WTC11 (cell line): Measurements from ENCODE around the gene CD84. TPM values are rescaled to one million over a fixed set of nuclear protein-coding genes. Genes with fewer than 3 reads are reported as not detected.

Experiments used
- ATAC-seq: fragments of 200-7000 bp; cut with Tn5 transposase; 2 replicates; pipeline ENCODE4 v1.10.0; 2021; ENCODE audit warnings: mild to moderate bottlenecking, moderate library complexity
- CTCF ChIA-PET: fragments of 300-600 bp; sonication (Branson Sonifier 250); formaldehyde crosslinking; loops from one replicate; lab custom pipeline; 2021; ENCODE audit warnings: antibody characterized with exemption; lab: Charles Lee
- POLR2A ChIA-PET: fragments of 350-600 bp; sonication (Branson Sonifier 250); formaldehyde crosslinking; loops from one replicate; lab custom pipeline; 2021; ENCODE audit warnings: antibody characterized with exemption; lab: Charles Lee
- DNase-seq: peaks from one replicate; pipeline ENCODE4 v3.0.0; 2021; ENCODE audit warnings: low spot score
- H3K27ac Mint-ChIP-seq: 2 replicates; pipeline ENCODE4 v1.8.0; 2021; ENCODE audit warnings: mixed read lengths
- H3K27me3 Mint-ChIP-seq: 2 replicates; pipeline ENCODE4 v1.8.0; 2021; ENCODE audit warnings: low read depth, mild to moderate bottlenecking, moderate library complexity, mixed read lengths
- H3K36me3 Mint-ChIP-seq: 2 replicates; pipeline ENCODE4 v1.8.0; 2021; ENCODE audit warnings: mixed read lengths
- H3K4me1 Mint-ChIP-seq: 2 replicates; pipeline ENCODE4 v1.8.0; 2022; ENCODE audit warnings: mixed read lengths
- H3K4me3 Mint-ChIP-seq: 2 replicates; pipeline ENCODE4 v1.8.0; 2021; ENCODE audit warnings: mild to moderate bottlenecking, moderate library complexity, mixed read lengths
- H3K9me3 Mint-ChIP-seq: 2 replicates; pipeline ENCODE4 v1.8.0; 2021; ENCODE audit warnings: mixed read lengths
- ATF1 ChIP-seq: sonication (generic); formaldehyde crosslinking; IDR thresholded peaks from 2 replicates; pipeline ENCODE4 v1.8.1; 2023; ENCODE audit warnings: mild to moderate bottlenecking, moderate library complexity, missing genetic modification reagents
- CBFB ChIP-seq: sonication (generic); formaldehyde crosslinking; IDR thresholded peaks from 2 replicates; pipeline ENCODE4 v1.8.1; 2022; ENCODE audit warnings: mild to moderate bottlenecking, low read depth, missing genetic modification reagents
- ETV6 ChIP-seq: sonication (generic); formaldehyde crosslinking; IDR thresholded peaks from 2 replicates; pipeline ENCODE4 v1.8.1; 2022; ENCODE audit warnings: mild to moderate bottlenecking, missing genetic modification reagents
- GTF2I ChIP-seq: fragments of 250-450 bp; sonication (Bioruptor Pico); conservative IDR thresholded peaks from 2 replicates; pipeline ENCODE4 v1.4.0; 2021; ENCODE audit warnings: mild to moderate bottlenecking
- JAZF1 ChIP-seq: fragments of 250-450 bp; sonication (Bioruptor Pico); IDR thresholded peaks from 2 replicates; pipeline ENCODE4 v1.9.0; 2021; ENCODE audit warnings: moderate library complexity, mild to moderate bottlenecking, inconsistent platforms
- KAT7 ChIP-seq: sonication (generic); formaldehyde crosslinking; IDR thresholded peaks from 2 replicates; pipeline ENCODE4 v1.8.1; 2023; ENCODE audit warnings: missing genetic modification reagents, mild to moderate bottlenecking, borderline replicate concordance
- MYBL2 ChIP-seq: sonication (generic); formaldehyde crosslinking; IDR thresholded peaks from 2 replicates; pipeline ENCODE4 v1.8.1; 2023; ENCODE audit warnings: mild to moderate bottlenecking, moderate library complexity, missing genetic modification reagents
- NR1H2 ChIP-seq: sonication (generic); formaldehyde crosslinking; IDR thresholded peaks from 2 replicates; pipeline ENCODE4 v1.9.0; 2021; ENCODE audit warnings: mild to moderate bottlenecking, moderate library complexity, missing genetic modification reagents
- NR3C1 ChIP-seq: sonication (generic); formaldehyde crosslinking; conservative IDR thresholded peaks from 2 replicates; pipeline ENCODE4 v1.8.1; 2023; ENCODE audit warnings: low read depth, mild to moderate bottlenecking, missing genetic modification reagents
- PRDM15 ChIP-seq: sonication (generic); formaldehyde crosslinking; IDR thresholded peaks from 2 replicates; pipeline ENCODE4 v1.8.0; 2022; ENCODE audit warnings: missing genetic modification reagents
- PRRX2 ChIP-seq: fragments of 250-450 bp; sonication (Bioruptor Pico); IDR thresholded peaks from 2 replicates; pipeline ENCODE4 v1.8.0; 2021; ENCODE audit warnings: mild to moderate bottlenecking
- SOX15 ChIP-seq: fragments of 250-450 bp; sonication (Bioruptor Pico); IDR thresholded peaks from 2 replicates; pipeline ENCODE4 v1.9.0; 2021; ENCODE audit warnings: mild to moderate bottlenecking
- SP1 ChIP-seq: sonication (generic); formaldehyde crosslinking; conservative IDR thresholded peaks from 2 replicates; pipeline ENCODE4 v1.8.1; 2022; ENCODE audit warnings: missing genetic modification reagents
- TEAD1 ChIP-seq: sonication (generic); formaldehyde crosslinking; IDR thresholded peaks from 2 replicates; pipeline ENCODE4 v1.8.0; 2022; ENCODE audit warnings: mild to moderate bottlenecking, missing genetic modification reagents
- ZNF423 ChIP-seq: fragments of 250-450 bp; sonication (Bioruptor Pico); IDR thresholded peaks from 2 replicates; pipeline ENCODE4 v2.1.2; 2022; ENCODE audit warnings: mild to moderate bottlenecking, moderate library complexity
- total RNA-seq: library from RNA; stranded (reverse); gene quantifications from 3 replicates; pipeline ENCODE4 v1.2.3, GENCODE V29; 2021
- TF ChIP-seq, protein P1 (sequence below): sonication (generic); formaldehyde crosslinking; IDR thresholded peaks from 2 replicates; pipeline ENCODE4 v1.8.0; 2023; ENCODE audit warnings: mild to moderate bottlenecking, missing genetic modification reagents
- TF ChIP-seq, protein P2 (sequence below): sonication (generic); formaldehyde crosslinking; IDR thresholded peaks from 2 replicates; pipeline ENCODE4 v1.8.0; 2023; ENCODE audit warnings: missing genetic modification reagents
- TF ChIP-seq, protein P3 (sequence below): sonication (generic); formaldehyde crosslinking; IDR thresholded peaks from 2 replicates; pipeline ENCODE4 v1.8.1; 2023; ENCODE audit warnings: mild to moderate bottlenecking, missing genetic modification reagents, borderline replicate concordance
- TF ChIP-seq, protein P4 (sequence below): sonication (generic); formaldehyde crosslinking; conservative IDR thresholded peaks from 2 replicates; pipeline ENCODE4 v1.8.1; 2022; ENCODE audit warnings: mild to moderate bottlenecking, missing genetic modification reagents
- TF ChIP-seq, protein P5 (sequence below): sonication (generic); formaldehyde crosslinking; IDR thresholded peaks from 2 replicates; pipeline ENCODE4 v1.8.1; 2022; ENCODE audit warnings: missing genetic modification reagents, borderline replicate concordance
- TF ChIP-seq, protein P6 (sequence below): sonication (generic); formaldehyde crosslinking; IDR thresholded peaks from 2 replicates; pipeline ENCODE4 v1.8.1; 2023; ENCODE audit warnings: mild to moderate bottlenecking, missing genetic modification reagents, moderate library complexity

The CD84 gene
- total RNA-seq, 1 experiment from 2014 or later: 0.17 TPM

DNA sequence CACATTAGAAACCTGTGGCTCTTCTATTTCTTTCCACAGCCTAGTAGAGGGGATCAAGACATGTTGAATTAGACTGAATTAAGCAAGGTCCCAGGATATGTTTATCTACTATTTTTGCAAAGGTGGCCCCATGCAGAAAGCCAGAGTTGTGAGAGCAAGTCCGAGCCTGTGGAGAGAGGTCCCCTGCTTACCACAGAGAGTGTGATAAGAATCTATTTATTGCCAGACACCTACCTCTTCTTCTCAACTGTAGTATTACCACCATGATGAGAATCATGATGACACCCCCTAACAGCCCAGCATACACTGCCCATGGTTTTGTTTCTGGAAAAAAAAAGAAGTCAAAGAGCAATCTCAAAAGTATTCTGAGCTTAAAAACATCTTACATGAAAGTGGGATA lies 44.6 kb upstream of the CD84 start (continued):
- TF ChIP-seq GTF2I (CRISPR knock-in tag): no peak
- TF ChIP-seq KAT7 (CRISPR knock-in tag): no peak
- TF ChIP-seq JAZF1 (CRISPR knock-in tag): no peak
- TF ChIP-seq, all 79 proteins: peak for 0

DNA sequence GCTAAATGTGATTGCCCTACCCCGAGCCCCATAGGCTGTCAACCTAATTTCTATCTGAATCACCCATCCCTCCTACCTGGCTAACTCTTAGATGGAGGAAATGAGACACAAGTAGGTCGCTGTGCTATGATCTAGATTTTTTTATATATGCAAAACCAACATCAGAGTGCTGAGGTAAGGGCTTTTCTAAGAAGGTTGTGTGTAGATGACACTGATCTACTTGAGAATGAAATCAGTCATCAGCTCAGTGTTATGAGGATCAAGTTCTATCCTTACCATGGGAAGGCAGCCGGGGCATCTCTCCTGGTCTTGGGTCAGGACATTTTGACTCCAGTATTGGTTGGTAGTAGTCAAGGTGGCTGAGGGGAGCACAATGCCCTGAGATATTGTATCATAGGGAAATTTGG lies 43.9 kb upstream of the CD84 start:
- no peaks in the 10 kb centered on the region; the same call in 1 of the 2 replicates for H3K27me3 Mint-ChIP-seq
- H3K36me3 Mint-ChIP-seq: peaks cover 7% of the 10 kb centered on the region
- DNase-seq (no peak), ATAC-seq (no peak)
- H3K4me3 Mint-ChIP-seq: no peak overlapping the region
- H3K27ac Mint-ChIP-seq: no peak overlapping the region
- ChIA-PET POLR2A (no interaction called here), CTCF (no interaction called here)
- TF ChIP-seq, protein P1, sequence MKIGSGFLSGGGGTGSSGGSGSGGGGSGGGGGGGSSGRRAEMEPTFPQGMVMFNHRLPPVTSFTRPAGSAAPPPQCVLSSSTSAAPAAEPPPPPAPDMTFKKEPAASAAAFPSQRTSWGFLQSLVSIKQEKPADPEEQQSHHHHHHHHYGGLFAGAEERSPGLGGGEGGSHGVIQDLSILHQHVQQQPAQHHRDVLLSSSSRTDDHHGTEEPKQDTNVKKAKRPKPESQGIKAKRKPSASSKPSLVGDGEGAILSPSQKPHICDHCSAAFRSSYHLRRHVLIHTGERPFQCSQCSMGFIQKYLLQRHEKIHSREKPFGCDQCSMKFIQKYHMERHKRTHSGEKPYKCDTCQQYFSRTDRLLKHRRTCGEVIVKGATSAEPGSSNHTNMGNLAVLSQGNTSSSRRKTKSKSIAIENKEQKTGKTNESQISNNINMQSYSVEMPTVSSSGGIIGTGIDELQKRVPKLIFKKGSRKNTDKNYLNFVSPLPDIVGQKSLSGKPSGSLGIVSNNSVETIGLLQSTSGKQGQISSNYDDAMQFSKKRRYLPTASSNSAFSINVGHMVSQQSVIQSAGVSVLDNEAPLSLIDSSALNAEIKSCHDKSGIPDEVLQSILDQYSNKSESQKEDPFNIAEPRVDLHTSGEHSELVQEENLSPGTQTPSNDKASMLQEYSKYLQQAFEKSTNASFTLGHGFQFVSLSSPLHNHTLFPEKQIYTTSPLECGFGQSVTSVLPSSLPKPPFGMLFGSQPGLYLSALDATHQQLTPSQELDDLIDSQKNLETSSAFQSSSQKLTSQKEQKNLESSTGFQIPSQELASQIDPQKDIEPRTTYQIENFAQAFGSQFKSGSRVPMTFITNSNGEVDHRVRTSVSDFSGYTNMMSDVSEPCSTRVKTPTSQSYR (CRISPR knock-in tag): no peak
- TF ChIP-seq SOX15 (CRISPR knock-in tag) (no peak), KAT7 (CRISPR knock-in tag) (no peak), TEAD1 (CRISPR knock-in tag) (no peak), MYBL2 (no peak), NR3C1 (no peak), PRDM15 (CRISPR knock-in tag) (no peak), CBFB (no peak), NR1H2 (CRISPR knock-in tag) (no peak), PRRX2 (no peak), ZNF423 (CRISPR knock-in tag) (no peak), ETV6 (no peak), SP1 (CRISPR knock-in tag) (no peak), ATF1 (no peak)
- TF ChIP-seq, protein P2, sequence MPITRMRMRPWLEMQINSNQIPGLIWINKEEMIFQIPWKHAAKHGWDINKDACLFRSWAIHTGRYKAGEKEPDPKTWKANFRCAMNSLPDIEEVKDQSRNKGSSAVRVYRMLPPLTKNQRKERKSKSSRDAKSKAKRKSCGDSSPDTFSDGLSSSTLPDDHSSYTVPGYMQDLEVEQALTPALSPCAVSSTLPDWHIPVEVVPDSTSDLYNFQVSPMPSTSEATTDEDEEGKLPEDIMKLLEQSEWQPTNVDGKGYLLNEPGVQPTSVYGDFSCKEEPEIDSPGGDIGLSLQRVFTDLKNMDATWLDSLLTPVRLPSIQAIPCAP (CRISPR knock-in tag): no peak
- TF ChIP-seq, protein P3, sequence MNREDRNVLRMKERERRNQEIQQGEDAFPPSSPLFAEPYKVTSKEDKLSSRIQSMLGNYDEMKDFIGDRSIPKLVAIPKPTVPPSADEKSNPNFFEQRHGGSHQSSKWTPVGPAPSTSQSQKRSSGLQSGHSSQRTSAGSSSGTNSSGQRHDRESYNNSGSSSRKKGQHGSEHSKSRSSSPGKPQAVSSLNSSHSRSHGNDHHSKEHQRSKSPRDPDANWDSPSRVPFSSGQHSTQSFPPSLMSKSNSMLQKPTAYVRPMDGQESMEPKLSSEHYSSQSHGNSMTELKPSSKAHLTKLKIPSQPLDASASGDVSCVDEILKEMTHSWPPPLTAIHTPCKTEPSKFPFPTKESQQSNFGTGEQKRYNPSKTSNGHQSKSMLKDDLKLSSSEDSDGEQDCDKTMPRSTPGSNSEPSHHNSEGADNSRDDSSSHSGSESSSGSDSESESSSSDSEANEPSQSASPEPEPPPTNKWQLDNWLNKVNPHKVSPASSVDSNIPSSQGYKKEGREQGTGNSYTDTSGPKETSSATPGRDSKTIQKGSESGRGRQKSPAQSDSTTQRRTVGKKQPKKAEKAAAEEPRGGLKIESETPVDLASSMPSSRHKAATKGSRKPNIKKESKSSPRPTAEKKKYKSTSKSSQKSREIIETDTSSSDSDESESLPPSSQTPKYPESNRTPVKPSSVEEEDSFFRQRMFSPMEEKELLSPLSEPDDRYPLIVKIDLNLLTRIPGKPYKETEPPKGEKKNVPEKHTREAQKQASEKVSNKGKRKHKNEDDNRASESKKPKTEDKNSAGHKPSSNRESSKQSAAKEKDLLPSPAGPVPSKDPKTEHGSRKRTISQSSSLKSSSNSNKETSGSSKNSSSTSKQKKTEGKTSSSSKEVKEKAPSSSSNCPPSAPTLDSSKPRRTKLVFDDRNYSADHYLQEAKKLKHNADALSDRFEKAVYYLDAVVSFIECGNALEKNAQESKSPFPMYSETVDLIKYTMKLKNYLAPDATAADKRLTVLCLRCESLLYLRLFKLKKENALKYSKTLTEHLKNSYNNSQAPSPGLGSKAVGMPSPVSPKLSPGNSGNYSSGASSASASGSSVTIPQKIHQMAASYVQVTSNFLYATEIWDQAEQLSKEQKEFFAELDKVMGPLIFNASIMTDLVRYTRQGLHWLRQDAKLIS: no peak
- TF ChIP-seq, protein P4, sequence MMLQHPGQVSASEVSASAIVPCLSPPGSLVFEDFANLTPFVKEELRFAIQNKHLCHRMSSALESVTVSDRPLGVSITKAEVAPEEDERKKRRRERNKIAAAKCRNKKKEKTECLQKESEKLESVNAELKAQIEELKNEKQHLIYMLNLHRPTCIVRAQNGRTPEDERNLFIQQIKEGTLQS (CRISPR knock-in tag): no peak
- TF ChIP-seq, protein P5, sequence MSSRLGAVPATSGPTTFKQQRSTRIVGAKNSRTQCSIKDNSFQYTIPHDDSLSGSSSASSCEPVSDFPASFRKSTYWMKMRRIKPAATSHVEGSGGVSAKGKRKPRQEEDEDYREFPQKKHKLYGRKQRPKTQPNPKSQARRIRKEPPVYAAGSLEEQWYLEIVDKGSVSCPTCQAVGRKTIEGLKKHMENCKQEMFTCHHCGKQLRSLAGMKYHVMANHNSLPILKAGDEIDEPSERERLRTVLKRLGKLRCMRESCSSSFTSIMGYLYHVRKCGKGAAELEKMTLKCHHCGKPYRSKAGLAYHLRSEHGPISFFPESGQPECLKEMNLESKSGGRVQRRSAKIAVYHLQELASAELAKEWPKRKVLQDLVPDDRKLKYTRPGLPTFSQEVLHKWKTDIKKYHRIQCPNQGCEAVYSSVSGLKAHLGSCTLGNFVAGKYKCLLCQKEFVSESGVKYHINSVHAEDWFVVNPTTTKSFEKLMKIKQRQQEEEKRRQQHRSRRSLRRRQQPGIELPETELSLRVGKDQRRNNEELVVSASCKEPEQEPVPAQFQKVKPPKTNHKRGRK (CRISPR knock-in tag): no peak
- TF ChIP-seq, protein P6, sequence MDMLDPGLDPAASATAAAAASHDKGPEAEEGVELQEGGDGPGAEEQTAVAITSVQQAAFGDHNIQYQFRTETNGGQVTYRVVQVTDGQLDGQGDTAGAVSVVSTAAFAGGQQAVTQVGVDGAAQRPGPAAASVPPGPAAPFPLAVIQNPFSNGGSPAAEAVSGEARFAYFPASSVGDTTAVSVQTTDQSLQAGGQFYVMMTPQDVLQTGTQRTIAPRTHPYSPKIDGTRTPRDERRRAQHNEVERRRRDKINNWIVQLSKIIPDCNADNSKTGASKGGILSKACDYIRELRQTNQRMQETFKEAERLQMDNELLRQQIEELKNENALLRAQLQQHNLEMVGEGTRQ (CRISPR knock-in tag): no peak
- peaks cover 17% of the 10 kb centered on the region for H3K9me3 Mint-ChIP-seq
- peaks cover 10% of the 10 kb centered on the region for H3K4me1 Mint-ChIP-seq
